Heart right ventricle (tissue), 16 donors: ENCODE measurements around the gene PIK3AP1. TPM values are rescaled to one million over a fixed set of nuclear protein-coding genes. Genes with fewer than 3 reads are reported as not detected.

Experiments used
- ATAC-seq, 8 donors: fragments of 200-7000 bp; cut with Tn5 transposase; one replicate each; pipeline ENCODE4 v1.9.1; 2020; ENCODE audit warnings: mild to moderate bottlenecking in 8 of 8, moderate library complexity in 8 of 8, moderate number of reproducible peaks in 1 of 8
- DNase-seq, 2 donors: peaks; one replicate each; pipeline ENCODE4 v3.0.0-alpha.2; 2020
- H3K27ac ChIP-seq, 10 donors: fragments of 200-600 bp; sonication (generic) in 2 of 10; one replicate each; pipeline versions ENCODE4 v1.5.0 to v1.8.0; 2020 to 2022; ENCODE audit warnings: mild to moderate bottlenecking in 3 of 10
- H3K27me3 ChIP-seq, 7 donors: fragments of 200-600 bp; one replicate each; pipeline ENCODE4 v1.8.0; 2021 to 2022; ENCODE audit warnings: mild to moderate bottlenecking in 2 of 7
- H3K36me3 ChIP-seq, 9 donors: fragments of 200-600 bp; sonication (generic) in 1 of 9; one replicate each; pipeline versions ENCODE4 v1.5.0 to v1.8.0; 2020 to 2022; ENCODE audit warnings: mild to moderate bottlenecking in 2 of 9
- H3K4me1 ChIP-seq, 9 donors: fragments of 200-600 bp; sonication (generic) in 1 of 9; one replicate each; pipeline versions ENCODE4 v1.5.0 to v1.8.0; 2020 to 2022; ENCODE audit warnings: mild to moderate bottlenecking in 4 of 9
- H3K4me3 ChIP-seq, 10 donors: fragments of 200-600 bp; sonication (generic) in 2 of 10; one replicate each; pipeline versions ENCODE4 v1.5.0 to v1.8.0; 2020 to 2022; ENCODE audit warnings: mild to moderate bottlenecking in 7 of 10, moderate library complexity in 2 of 10
- H3K9me3 ChIP-seq, 11 donors: fragments of 200-600 bp in 10 of 11; sonication (generic) in 2 of 11; one replicate each; pipeline versions ENCODE4 v1.5.0 to v1.8.0; 2013 to 2022; ENCODE audit warnings: mild to moderate bottlenecking in 2 of 11, control low read depth in 1 of 11, moderate library complexity in 1 of 11
- CTCF ChIP-seq, 9 donors: fragments of 200-600 bp; sonication (generic) in 2 of 9; IDR thresholded peaks; one replicate each; pipeline versions ENCODE4 v1.5.0 to v1.8.0; 2021 to 2022; ENCODE audit warnings: antibody characterized with exemption in 9 of 9, mild to moderate bottlenecking in 5 of 9, moderate library complexity in 1 of 9
- WGBS, 2 donors: extraction: QIAGEN DNeasy Blood & Tissue Kit; methylation state at CpG; one replicate each; pipeline ENCODE4 v1.1.7; 2013; ENCODE audit warnings: inconsistent platforms in 1 of 2; 5-methylcytosine and 5-hydroxymethylcytosine counted together
- intact Hi-C, 10 donors: fragments of 100-400 bp; cut with DNase I; formaldehyde crosslinking; loops; one replicate each; pipeline versions ENCODE4 v1.11.1 to v1.14.2; 2022
- polyA plus RNA-seq, 2 donors: library from polyadenylated mRNA; stranded (reverse); fragments of 200-250 nt; gene quantifications; one replicate each; pipeline ENCODE4 v1.2.3, GENCODE V29; 2013
- total RNA-seq, 10 donors: library from RNA; stranded (reverse); fragmentation: NEBNext Ultra II Directional in 3 of 10; extraction: Animal tissue kit (Norgen Biotek cat#: 25700) in 3 of 10; gene quantifications; one replicate each; pipeline versions ENCODE4 v1.2.1 to v1.2.4, GENCODE V29; 2021 to 2023
- donor health status: Arrhythmogenic right ventricular cardiomyopathy.
- donor health status: ischemic (EF 13 %, LVEDD 7.1; RV severe dilation, severe dysfunction).
- donor health status: healthy with polysubstance abuse.
- donor health status: DM: no; HTN: yes; CAD: no.
- donor health status: DM: no; HTN: no; CAD: no.
- donor health status: ischemic (EF 25% LVEDD 6.9; RV normal size, moderate dysfunction).
- donor health status: ischemic (EF 25% LVEDD 5.7; RV mildly dilated, moderate dysfunction).
- donor health status: healthy.
- donor health status: DM: yes; HTN: yes; CAD: no.
- donor health status: Ischemic cardiomyopathy.
- donor health status: ischemic (EF 35%, LVEDD 5.7; RV mildly dilated, moderate dysfunction).
- donor health status: nonischemic (EF 11% LVEDD 7.7; RV severe dilation, severe dysfunction).
- donor health status: DM: yes; HTN: yes; CAD: no.
- donor health status: PGD.
- donor health status: ischemic (EF 29% LVEDD 5.4; RV normal size, mild dysfunction).
- donor health status: nonischemic (EF 23%, LVEDD 6.1; RV moderate dilation, normal function).

Gene PIK3AP1
- total and polyA plus RNA-seq, 12 donors: 1.0 to 22.1 (median 3.6) TPM

DNA sequence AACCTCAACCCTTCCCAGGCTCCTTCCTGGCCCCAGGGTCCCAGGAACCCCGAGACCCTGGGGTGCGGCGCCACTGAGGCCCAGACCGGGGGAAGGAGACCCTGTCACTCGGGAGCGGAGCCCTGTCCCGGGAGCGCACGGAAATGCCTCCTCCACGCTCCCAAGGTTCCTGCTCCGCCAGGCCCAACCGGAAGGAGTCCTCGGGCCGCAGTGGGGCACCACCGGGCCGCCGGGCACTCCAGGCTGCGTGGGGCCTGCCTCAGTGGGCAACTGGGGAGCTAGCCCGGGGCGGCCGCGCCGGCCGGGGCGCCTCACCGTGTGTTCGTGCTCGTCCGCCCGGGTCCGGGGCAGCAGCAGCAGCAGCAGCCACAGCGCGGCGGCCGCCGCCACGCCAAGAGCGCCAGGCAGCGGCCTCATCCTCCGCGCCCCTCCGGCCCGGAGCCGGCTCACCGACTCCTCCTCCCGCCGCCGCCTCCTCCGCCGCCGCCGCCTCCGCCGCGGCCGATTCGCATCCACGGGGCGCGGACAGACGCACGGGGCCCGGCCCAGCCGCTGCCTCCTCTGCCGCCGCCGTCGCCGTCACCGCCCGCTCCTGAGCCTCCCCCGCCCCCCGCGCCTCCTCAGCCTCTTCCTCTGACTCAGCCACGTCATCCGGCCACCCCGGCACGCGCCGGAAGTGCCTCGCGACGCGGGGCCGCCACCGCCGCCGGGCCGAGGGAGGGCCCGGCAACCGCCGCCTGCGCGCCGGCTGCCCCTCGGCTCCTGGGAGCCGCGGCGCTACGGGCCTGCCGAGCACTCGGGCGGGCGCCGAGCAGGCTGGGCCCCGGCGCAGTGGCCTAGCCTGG lies 133.7 kb downstream of the PIK3AP1 start, which contains the start of gene TM9SF3:
Gene TM9SF3, minus strand, starts transcription at position 594 of the 845 bp plus-strand sequence. Its CDS starts 177 bp downstream, at position 417.
- peaks cover 0 to 66% (median 56%) of the 10 kb centered on the region in 9 donors for H3K4me1 ChIP-seq
- H3K9me3 ChIP-seq: no peaks in the 10 kb centered on the region
- peak; percentile 91 to 96 (median 94) for ATAC-seq
- TF ChIP-seq CTCF (IDR thresholded peaks at IDR 0.05): peak in 4 of 9 donors; percentile 12 to 30 (median 28)
- no peaks in the 10 kb centered on the region for H3K27me3 ChIP-seq
- DNase-seq: peak; percentile 94 to 95
- WGBS, 2 donors: 0% methylated on average over 38 to 107 of the region's 107 CpGs
- H3K4me3 ChIP-seq: peak within 1 kb of the TSS; percentile 69 to 98 (median 93)
- H3K27ac ChIP-seq: peak within 1 kb of the TSS; percentile 92 to 100 (median 98)
- intact Hi-C loops: loop anchor here in 4 of 10 donors (2.0 to 10.0 kb wide), 4 partner anchors 32 to 248 kb away; partner anchors contain the start of genes LCOR (in 4 of the 4) and TLL2 (in 1 of the 4)
- H3K36me3 ChIP-seq: no peaks in the 10 kb centered on the region

GRCh38 chr10:96585736-96586418 lies 134.4 kb downstream of the PIK3AP1 start:
- intact Hi-C loops: loop anchor here in 4 of 10 donors (2.0 to 10.0 kb wide), 4 partner anchors 33 to 249 kb away; partner anchors contain the start of genes LCOR (in 4 of the 4) and TLL2 (in 1 of the 4)
- ATAC-seq (peak in 5 of 8 donors; percentile 14 to 30 (median 28)), DNase-seq (no peak)
- Histone ChIP-seq H3K4me3 (peak overlapping the region; percentile 69 to 98 (median 93)), H3K4me1 (peaks cover 0 to 74% (median 61%) of the 10 kb centered on the region in 9 donors), H3K9me3 (no peaks in the 10 kb centered on the region), H3K27me3 (no peaks in the 10 kb centered on the region), H3K27ac (peak overlapping the region; percentile 92 to 100 (median 98)), H3K36me3 (no peaks in the 10 kb centered on the region)
- no peak for TF ChIP-seq CTCF (IDR thresholded peaks at IDR 0.05)
- WGBS, 2 donors: 1 to 2% methylated on average over 20 of the region's 20 CpGs

DNA sequence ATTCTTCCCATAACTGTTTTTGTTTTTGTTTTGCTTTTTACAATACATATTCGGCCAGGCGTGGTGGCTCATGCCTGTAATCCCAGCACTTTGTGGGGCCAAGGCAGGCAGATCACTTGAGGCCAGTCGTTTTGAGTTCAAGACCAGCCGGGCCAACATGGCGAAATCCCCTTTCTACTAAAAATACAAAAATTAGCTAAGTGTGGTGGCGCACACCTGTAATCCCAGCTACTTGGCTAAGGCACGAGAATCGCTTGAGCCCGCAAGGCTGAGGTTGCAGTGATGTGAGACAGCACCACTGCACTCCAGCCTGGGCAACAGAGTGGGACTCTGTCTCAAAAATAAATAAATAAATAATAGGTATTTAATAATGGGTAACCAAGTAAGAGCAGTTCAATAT lies 135.8 kb downstream of the PIK3AP1 start:
- Histone ChIP-seq H3K4me1 (peaks cover 0 to 83% (median 74%) of the 10 kb centered on the region in 9 donors), H3K9me3 (no peaks in the 10 kb centered on the region), H3K36me3 (no peaks in the 10 kb centered on the region), H3K27ac (no peak overlapping the region), H3K4me3 (peak overlapping the region in 2 of 10 donors; percentile 93 to 98), H3K27me3 (no peaks in the 10 kb centered on the region)
- ATAC-seq (no peak), DNase-seq (no peak)
- 83 to 94% methylated on average over 9 of the region's 9 CpGs for WGBS, 2 donors
- no peak for TF ChIP-seq CTCF (IDR thresholded peaks at IDR 0.05)
- intact Hi-C loops: loop anchor here in 2 of 10 donors (10.0 kb wide), 2 partner anchors 70 to 250 kb away; partner anchors contain the start of genes LCOR (in 2 of the 2) and TLL2 (in 1 of the 2)

- Histone ChIP-seq H3K4me1 (peaks cover 0 to 87% (median 79%) of the 10 kb centered on the region in 9 donors), H3K9me3 (no peaks in the 10 kb centered on the region), H3K27ac (no peak overlapping the region), H3K27me3 (no peaks in the 10 kb centered on the region), H3K4me3 (no peak overlapping the region), H3K36me3 (no peaks in the 10 kb centered on the region)
- WGBS, 2 donors: 76 to 82% methylated on average over 1 of the region's 1 CpG
- ATAC-seq: no peak
- TF ChIP-seq CTCF (IDR thresholded peaks at IDR 0.05): no peak
- no peak for DNase-seq
- intact Hi-C loops: loop anchor here in 2 of 10 donors (10.0 kb wide), 2 partner anchors 69 to 251 kb away; partner anchors contain the start of genes LCOR (in 2 of the 2) and TLL2 (in 1 of the 2)
These were observed 136.3 kb downstream of the PIK3AP1 start for GRCh38 chr10:96584035-96584434.
